GM12872 (cell line): Measurements from ENCODE around the gene SYMPK.

Experiments
- TF ChIP-seq, protein P1 (sequence below): IDR thresholded peaks from 3 replicates; pipeline ENCODE4 v1.5.1; 2011; ENCODE audit warnings: low read depth, mild to moderate bottlenecking, low read length, moderate library complexity; ENCODE audit not compliant: insufficient read depth

Gene SYMPK

DNA sequence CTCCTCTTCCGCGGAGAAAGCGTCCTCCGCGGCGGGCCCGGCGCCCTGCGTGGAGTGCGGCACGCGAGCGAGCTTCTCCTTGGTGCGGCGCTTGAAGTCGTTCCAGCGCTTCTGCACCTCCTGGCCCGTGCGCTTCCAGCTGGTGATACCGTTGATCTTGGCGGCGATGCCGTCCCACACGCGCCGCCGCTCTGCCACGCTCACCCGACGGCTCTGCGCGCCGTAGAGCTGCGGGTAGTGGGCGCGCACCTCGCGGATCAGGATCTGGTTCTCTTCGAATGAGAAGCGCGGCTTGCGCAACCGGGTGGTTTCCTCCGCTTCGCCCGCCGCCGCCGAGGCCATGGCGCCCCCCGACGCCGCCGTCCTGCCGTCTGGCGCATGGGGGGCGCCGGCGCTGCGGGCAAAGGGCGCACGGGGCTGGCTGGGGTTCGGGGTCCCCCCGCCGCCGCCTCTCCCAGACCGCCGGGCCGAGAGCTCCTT, 38.5 kb upstream of the SYMPK start:
- TF ChIP-seq, protein P1, sequence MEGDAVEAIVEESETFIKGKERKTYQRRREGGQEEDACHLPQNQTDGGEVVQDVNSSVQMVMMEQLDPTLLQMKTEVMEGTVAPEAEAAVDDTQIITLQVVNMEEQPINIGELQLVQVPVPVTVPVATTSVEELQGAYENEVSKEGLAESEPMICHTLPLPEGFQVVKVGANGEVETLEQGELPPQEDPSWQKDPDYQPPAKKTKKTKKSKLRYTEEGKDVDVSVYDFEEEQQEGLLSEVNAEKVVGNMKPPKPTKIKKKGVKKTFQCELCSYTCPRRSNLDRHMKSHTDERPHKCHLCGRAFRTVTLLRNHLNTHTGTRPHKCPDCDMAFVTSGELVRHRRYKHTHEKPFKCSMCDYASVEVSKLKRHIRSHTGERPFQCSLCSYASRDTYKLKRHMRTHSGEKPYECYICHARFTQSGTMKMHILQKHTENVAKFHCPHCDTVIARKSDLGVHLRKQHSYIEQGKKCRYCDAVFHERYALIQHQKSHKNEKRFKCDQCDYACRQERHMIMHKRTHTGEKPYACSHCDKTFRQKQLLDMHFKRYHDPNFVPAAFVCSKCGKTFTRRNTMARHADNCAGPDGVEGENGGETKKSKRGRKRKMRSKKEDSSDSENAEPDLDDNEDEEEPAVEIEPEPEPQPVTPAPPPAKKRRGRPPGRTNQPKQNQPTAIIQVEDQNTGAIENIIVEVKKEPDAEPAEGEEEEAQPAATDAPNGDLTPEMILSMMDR, result no peak

DNA sequence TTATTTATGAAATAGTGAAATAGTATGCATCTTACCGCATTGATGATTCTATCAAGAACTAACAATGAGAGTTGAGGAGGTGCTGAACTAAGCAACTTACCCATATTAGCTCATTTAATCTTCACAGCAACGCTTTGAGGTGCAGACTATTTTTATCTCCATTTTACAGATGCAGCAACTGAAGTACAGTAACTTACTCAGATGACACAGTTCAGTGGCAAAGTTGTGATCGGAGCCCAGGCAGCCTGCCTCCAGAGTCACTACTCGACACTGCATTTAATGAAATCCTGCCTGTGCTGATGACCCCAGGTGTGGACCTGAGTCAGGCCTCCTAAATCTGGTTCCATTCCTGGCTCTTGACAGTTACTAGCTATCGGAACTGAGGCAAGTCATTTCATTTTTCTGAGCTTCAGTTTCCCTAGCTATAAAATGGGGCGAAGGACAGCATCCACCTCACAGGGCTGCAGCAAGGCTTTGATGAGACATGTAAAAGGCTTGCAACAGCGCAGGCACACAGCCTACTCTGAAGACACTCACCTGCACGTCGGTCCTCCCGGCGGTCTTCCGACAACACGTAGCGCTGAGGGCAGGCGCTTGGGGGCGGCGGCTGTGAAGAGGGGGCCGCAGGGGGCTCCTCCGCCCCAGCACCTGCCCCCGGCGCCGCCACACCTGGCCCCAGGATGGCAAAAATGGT, 37.9 kb upstream of the SYMPK start:
- TF ChIP-seq, protein P1, result no peak

DNA sequence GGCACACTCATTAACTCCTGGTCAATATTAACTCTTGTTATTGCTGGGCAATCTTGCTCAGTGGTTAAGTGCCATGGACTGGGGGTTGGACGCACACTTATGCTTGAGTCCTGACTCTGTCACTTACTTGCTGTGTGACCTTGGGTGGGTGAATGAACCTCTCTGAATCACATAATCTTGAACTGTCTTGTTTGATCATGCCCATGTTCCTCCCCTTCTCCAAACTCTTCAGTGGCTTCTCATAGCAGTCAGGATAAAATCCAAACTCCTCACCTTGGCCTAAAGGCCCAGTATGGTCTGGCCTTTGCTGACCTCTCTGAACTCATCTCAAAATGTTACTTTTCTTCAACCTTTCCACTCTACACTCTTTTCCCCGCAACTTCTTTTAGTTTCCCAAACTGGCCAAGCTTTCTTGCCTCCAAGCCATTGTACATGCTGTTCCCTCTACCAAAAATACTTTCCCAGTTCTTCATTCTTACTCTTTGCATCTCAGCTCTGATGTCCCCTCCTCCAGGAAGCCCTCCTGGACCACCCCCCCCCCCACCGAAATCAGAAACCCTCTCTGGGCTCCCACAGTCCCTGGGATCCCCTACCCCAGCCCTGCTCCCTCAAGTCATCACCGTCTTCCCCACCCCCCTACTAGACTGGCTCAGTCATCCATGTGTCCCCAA, 37.1 kb upstream of the SYMPK start:
- TF ChIP-seq, protein P1, result no peak

DNA sequence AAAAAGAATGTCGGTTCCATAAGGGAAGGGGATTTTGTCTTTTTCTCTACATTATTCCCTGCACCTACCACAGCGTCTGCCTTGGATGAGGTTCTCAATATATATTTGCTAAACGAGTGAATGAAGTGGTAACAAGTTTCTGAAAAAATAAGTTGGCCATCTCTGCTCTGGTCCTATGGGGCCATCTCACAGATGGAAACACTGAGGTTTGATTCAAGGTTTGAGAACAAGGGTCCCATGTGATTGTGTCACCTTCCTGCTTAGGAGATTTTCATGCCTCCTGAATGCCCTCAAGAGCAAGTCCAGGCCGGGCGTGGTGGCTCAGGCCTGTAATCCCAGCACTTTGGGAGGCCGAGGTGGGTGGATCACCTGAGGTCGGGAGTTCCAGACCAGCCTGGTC, 36.3 kb upstream of the SYMPK start:
- TF ChIP-seq, protein P1, result no peak

DNA sequence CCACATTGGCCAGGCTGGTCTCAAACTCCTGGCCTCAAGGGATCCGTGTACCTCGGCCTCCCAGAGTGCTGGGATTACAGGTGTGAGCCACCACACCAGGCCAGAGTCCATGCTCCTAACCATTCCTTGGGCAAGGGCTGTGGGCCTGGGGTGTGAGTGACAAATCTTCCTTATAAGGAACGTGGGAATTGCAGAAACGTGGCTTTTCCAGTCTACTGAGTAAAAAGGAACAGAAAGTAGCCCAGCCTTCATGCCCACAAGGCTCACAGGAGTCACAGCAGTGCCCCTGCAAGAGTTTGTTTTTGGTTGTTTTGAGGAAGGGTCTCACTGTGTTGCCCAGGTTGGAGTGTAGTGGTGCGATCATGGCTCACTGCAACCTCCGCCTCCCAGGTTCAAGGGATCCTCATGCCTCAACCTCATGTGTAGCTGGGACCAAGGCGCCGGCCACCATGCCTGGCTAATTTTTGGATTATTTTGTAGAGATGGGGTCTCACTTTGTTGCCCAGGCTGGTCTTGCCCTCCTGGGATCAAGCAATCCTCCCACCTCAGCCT, 34.4 kb upstream of the SYMPK start:
- TF ChIP-seq, protein P1, result no peak

DNA sequence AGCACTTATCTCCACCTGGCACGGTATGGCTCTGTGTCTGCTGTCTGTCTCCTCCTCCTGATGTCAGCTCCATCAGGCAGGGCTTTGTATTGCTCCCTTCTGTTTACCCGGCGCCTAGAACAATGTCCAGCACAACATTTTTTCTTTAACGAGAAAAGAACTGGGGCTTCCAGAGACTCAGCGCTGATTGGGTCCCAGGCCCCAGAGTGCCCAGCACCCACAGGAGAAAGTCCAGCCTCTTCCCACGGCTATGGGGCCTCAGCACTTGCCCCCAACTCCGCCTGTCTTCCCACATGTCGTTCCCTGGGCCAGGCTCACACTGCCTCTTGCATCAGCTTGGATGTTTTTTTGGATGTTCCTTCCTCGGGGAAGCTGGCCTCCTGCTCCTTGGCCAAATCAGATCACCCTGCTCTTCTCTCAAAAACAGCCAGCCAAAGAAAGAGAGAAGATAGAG, 32.6 kb upstream of the SYMPK start:
- TF ChIP-seq, protein P1, result no peak

DNA sequence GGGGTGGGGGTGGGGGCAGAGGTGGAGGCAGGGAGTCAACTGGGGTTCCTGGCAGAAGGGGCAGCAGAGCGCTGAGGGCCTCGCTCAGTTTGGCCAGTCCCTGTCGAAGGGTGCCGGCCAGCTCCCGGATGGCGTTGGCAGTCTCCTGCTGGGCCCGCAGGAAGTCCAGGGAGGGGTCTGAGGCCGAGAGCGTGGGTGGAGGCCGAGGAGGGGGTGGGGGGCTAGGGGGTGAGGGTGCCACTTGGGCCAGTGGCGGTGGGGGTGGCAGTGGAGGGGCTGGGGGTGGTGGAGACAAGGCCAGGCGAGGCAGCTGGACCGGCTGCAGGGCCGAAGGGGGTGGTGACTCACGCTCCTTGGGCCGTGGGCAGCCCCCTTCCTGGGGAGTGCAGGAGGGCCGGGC, 27.9 kb upstream of the SYMPK start:
- TF ChIP-seq, protein P1, result no peak
